ENCODE measurements around the gene PARP1. TPM values are rescaled to one million over a fixed set of nuclear protein-coding genes. Genes with fewer than 3 reads are reported as not detected.

PARP1 gene
- total and polyA plus RNA-seq, 2 donors from 2014 or later = 37.9 to 71.1 TPM

GRCh38 chr1:226318471-226318870, 89.4 kb downstream of the PARP1 start:
- H3K9ac ChIP-seq (ENCODE audit: low read length in 3 of 3) = no peak overlapping the region
- no peaks in the 10 kb centered on the region for H3K9me3 ChIP-seq (ENCODE audit: control insufficient read depth in 2 of 3, insufficient read depth in 1 of 3, low read length in 3 of 3)
- no peak for TF ChIP-seq CTCF (IDR thresholded peaks at IDR 0.05; ENCODE audit: borderline replicate concordance, extremely low read depth, insufficient read depth)
- H3K36me3 ChIP-seq (ENCODE audit: control insufficient read depth in 2 of 3, insufficient read depth in 3 of 3, low read length in 3 of 3) = no peaks in the 10 kb centered on the region
- no peaks in the 10 kb centered on the region for H3K4me1 ChIP-seq (ENCODE audit: control insufficient read depth in 2 of 3, insufficient read depth in 2 of 3, low read depth in 1 of 3, low read length in 3 of 3)
- H3K27me3 ChIP-seq (ENCODE audit: control insufficient read depth, insufficient read depth, low read length) = no peaks in the 10 kb centered on the region
- peak in 1 of 5 donors; percentile 52 for DNase-seq
- no peak for FAIRE-seq
- no peak overlapping the region for H3K27ac ChIP-seq (ENCODE audit: low read depth in 2 of 2, low read length in 2 of 2)
- no peak overlapping the region for H3K4me3 ChIP-seq (ENCODE audit: low read length in 3 of 3)
- intact Hi-C loops (cut with DNase I) = no loop called here

- no peaks in the 10 kb centered on the region for H3K9me3 ChIP-seq (ENCODE audit: control insufficient read depth in 2 of 3, insufficient read depth in 1 of 3, low read length in 3 of 3)
- no peak overlapping the region for H3K4me3 ChIP-seq (ENCODE audit: low read length in 3 of 3)
- no peaks in the 10 kb centered on the region for H3K27me3 ChIP-seq (ENCODE audit: control insufficient read depth, insufficient read depth, low read length)
- intact Hi-C loops (cut with DNase I) = no loop called here
- DNase-seq = no peak
- no peak for FAIRE-seq
- no peak for TF ChIP-seq CTCF (IDR thresholded peaks at IDR 0.05; ENCODE audit: borderline replicate concordance, extremely low read depth, insufficient read depth)
- H3K27ac ChIP-seq (ENCODE audit: low read depth in 2 of 2, low read length in 2 of 2) = no peak overlapping the region
- no peak overlapping the region for H3K9ac ChIP-seq (ENCODE audit: low read length in 3 of 3)
- H3K4me1 ChIP-seq (ENCODE audit: control insufficient read depth in 2 of 3, insufficient read depth in 2 of 3, low read depth in 1 of 3, low read length in 3 of 3) = no peaks in the 10 kb centered on the region
- no peaks in the 10 kb centered on the region for H3K36me3 ChIP-seq (ENCODE audit: control insufficient read depth in 2 of 3, insufficient read depth in 3 of 3, low read length in 3 of 3)
Observed at GRCh38 chr1:226314055-226314454, 93.8 kb downstream of the PARP1 start.

- no peak overlapping the region for H3K4me3 ChIP-seq (ENCODE audit: low read length in 3 of 3)
- no peaks in the 10 kb centered on the region for H3K36me3 ChIP-seq (ENCODE audit: control insufficient read depth in 2 of 3, insufficient read depth in 3 of 3, low read length in 3 of 3)
- no peak overlapping the region for H3K9ac ChIP-seq (ENCODE audit: low read length in 3 of 3)
- H3K27ac ChIP-seq (ENCODE audit: low read depth in 2 of 2, low read length in 2 of 2) = no peak overlapping the region
- FAIRE-seq (no peak), DNase-seq (no peak)
- no peaks in the 10 kb centered on the region for H3K9me3 ChIP-seq (ENCODE audit: control insufficient read depth in 2 of 3, insufficient read depth in 1 of 3, low read length in 3 of 3)
- intact Hi-C loops (cut with DNase I) = no loop called here
- H3K4me1 ChIP-seq (ENCODE audit: control insufficient read depth in 2 of 3, insufficient read depth in 2 of 3, low read depth in 1 of 3, low read length in 3 of 3) = peaks cover 0 to 3% (median 0%) of the 10 kb centered on the region in 3 donors
- TF ChIP-seq CTCF (IDR thresholded peaks at IDR 0.05; ENCODE audit: borderline replicate concordance, extremely low read depth, insufficient read depth) = no peak
- no peaks in the 10 kb centered on the region for H3K27me3 ChIP-seq (ENCODE audit: control insufficient read depth, insufficient read depth, low read length)
Observed at GRCh38 chr1:226312065-226312464, 95.8 kb downstream of the PARP1 start.

GRCh38 chr1:226311376-226311775, 96.5 kb downstream of the PARP1 start:
- no peak for DNase-seq
- H3K27me3 ChIP-seq (ENCODE audit: control insufficient read depth, insufficient read depth, low read length) = no peaks in the 10 kb centered on the region
- intact Hi-C loops (cut with DNase I) = no loop called here
- no peak for TF ChIP-seq CTCF (IDR thresholded peaks at IDR 0.05; ENCODE audit: borderline replicate concordance, extremely low read depth, insufficient read depth)
- H3K27ac ChIP-seq (ENCODE audit: low read depth in 2 of 2, low read length in 2 of 2) = no peak overlapping the region
- no peaks in the 10 kb centered on the region for H3K9me3 ChIP-seq (ENCODE audit: control insufficient read depth in 2 of 3, insufficient read depth in 1 of 3, low read length in 3 of 3)
- no peak overlapping the region for H3K4me3 ChIP-seq (ENCODE audit: low read length in 3 of 3)
- H3K36me3 ChIP-seq (ENCODE audit: control insufficient read depth in 2 of 3, insufficient read depth in 3 of 3, low read length in 3 of 3) = no peaks in the 10 kb centered on the region
- no peak for FAIRE-seq
- H3K9ac ChIP-seq (ENCODE audit: low read length in 3 of 3) = no peak overlapping the region
- peaks cover 0 to 3% (median 0%) of the 10 kb centered on the region in 3 donors for H3K4me1 ChIP-seq (ENCODE audit: control insufficient read depth in 2 of 3, insufficient read depth in 2 of 3, low read depth in 1 of 3, low read length in 3 of 3)

Measured in kidney (tissue), 14 donors.